Sigmoid colon (tissue), 7 donors: ENCODE results near the gene OTULINL. TPM values are rescaled to one million over a fixed set of nuclear protein-coding genes. Genes with fewer than 3 reads are reported as not detected.

Experiments
- DNase-seq: peaks from one replicate; pipeline ENCODE4 v3.0.0-alpha.2; 2019
- H3K27ac ChIP-seq, 4 donors: fragments of 200-600 bp; sonication (generic); one replicate each; pipeline ENCODE4 v1.5.1; 2016 to 2019; ENCODE audit warnings: mild to moderate bottlenecking in 1 of 4
- H3K27me3 ChIP-seq, 3 donors: fragments of 200-600 bp; sonication (generic); one replicate each; pipeline ENCODE4 v1.5.1; 2019; ENCODE audit warnings: mild to moderate bottlenecking in 1 of 3
- H3K36me3 ChIP-seq, 4 donors: fragments of 200-600 bp; sonication (generic); one replicate each; pipeline ENCODE4 v1.5.1; 2016 to 2019
- H3K4me1 ChIP-seq, 4 donors: fragments of 200-600 bp; sonication (generic); one replicate each; pipeline ENCODE4 v1.5.1; 2017 to 2019
- H3K4me3 ChIP-seq, 4 donors: fragments of 200-600 bp; sonication (generic); one replicate each; pipeline ENCODE4 v1.5.1; 2017 to 2019; ENCODE audit warnings: mild to moderate bottlenecking in 2 of 4, moderate library complexity in 1 of 4
- H3K9me3 ChIP-seq, 4 donors: fragments of 200-600 bp in 3 of 4; sonication (generic) in 3 of 4; one replicate each; pipeline versions ENCODE4 v1.5.1 to v1.6.1; 2013 to 2019
- CTCF ChIP-seq, 4 experiments: fragments of 450-650 bp in 3 of 4; fragments of 200-600 bp in 1 of 4; IDR thresholded peaks; one replicate each; pipeline ENCODE4 v1.5.1; 2016 to 2019; ENCODE audit warnings: antibody characterized with exemption in 4 of 4, mild to moderate bottlenecking in 3 of 4, moderate library complexity in 2 of 4
- EP300 ChIP-seq, 4 donors: sonication (generic); formaldehyde crosslinking; IDR thresholded peaks; one replicate each; pipeline ENCODE4 v1.6.1; 2017; ENCODE audit warnings: antibody characterized with exemption in 4 of 4
- POLR2A ChIP-seq, 2 donors: fragments of 450-650 bp; IDR thresholded peaks; one replicate each; pipeline ENCODE4 v1.6.1; 2016; ENCODE audit warnings: antibody characterized with exemption in 2 of 2, mild to moderate bottlenecking in 2 of 2, moderate library complexity in 2 of 2
- POLR2AphosphoS5 ChIP-seq, 4 donors: sonication (generic); formaldehyde crosslinking; IDR thresholded peaks; one replicate each; pipeline ENCODE4 v1.6.1; 2017; ENCODE audit warnings: antibody characterized with exemption in 4 of 4
- WGBS, 2 donors: extraction: QIAGEN DNeasy Blood & Tissue Kit; methylation state at CpG; one replicate each; pipeline ENCODE4 v1.1.7; 2013; 5-methylcytosine and 5-hydroxymethylcytosine counted together
- intact Hi-C: fragments of 100-400 bp; cut with DNase I; formaldehyde crosslinking; loops from one replicate; pipeline ENCODE4 v1.15.1; 2023
- polyA plus RNA-seq, 3 donors: library from polyadenylated mRNA; stranded (reverse); fragments of 200-250 nt; gene quantifications; one replicate each; pipeline ENCODE4 v1.2.3, GENCODE V29; 2013
- total RNA-seq, 4 donors: library from RNA; depleted of rRNA; stranded (reverse); fragments of >200 nt; gene quantifications; one replicate each; pipeline ENCODE4 v1.1.0, GENCODE V29; 2016
- donor health status: healthy with polysubstance abuse.
- donor health status: Bipolar disorder and iron deficiency.
- donor health status: healthy.

The OTULINL gene
- total and polyA plus RNA-seq, 7 donors, result 1.9 to 21.1 (median 5.7) TPM

GRCh38 chr5:14597080-14597479 is 15.5 kb downstream of the OTULINL start:
- Histone ChIP-seq H3K4me3 (no peak overlapping the region), H3K27ac (no peak overlapping the region), H3K27me3 (no peaks in the 10 kb centered on the region), H3K4me1 (no peaks in the 10 kb centered on the region), H3K36me3 (no peaks in the 10 kb centered on the region), H3K9me3 (no peaks in the 10 kb centered on the region)
- 19 to 65% methylated on average over 1 of the region's 1 CpG for WGBS, 2 donors
- TF ChIP-seq CTCF (IDR thresholded peaks at IDR 0.05), result no peak
- no peak for TF ChIP-seq EP300 (IDR thresholded peaks at IDR 0.05)
- TF ChIP-seq POLR2A (IDR thresholded peaks at IDR 0.05), result no peak
- no peak for TF ChIP-seq POLR2AphosphoS5 (IDR thresholded peaks at IDR 0.05)
- DNase-seq, result no peak
- intact Hi-C loops, result no loop called here

- intact Hi-C loops, result no loop called here
- TF ChIP-seq EP300 (IDR thresholded peaks at IDR 0.05), result no peak
- TF ChIP-seq POLR2A (IDR thresholded peaks at IDR 0.05), result no peak
- no peak for TF ChIP-seq CTCF (IDR thresholded peaks at IDR 0.05)
- no peak for TF ChIP-seq POLR2AphosphoS5 (IDR thresholded peaks at IDR 0.05)
- 52 to 70% methylated on average over 2 of the region's 2 CpGs for WGBS, 2 donors
- H3K36me3 ChIP-seq, result no peaks in the 10 kb centered on the region
- DNase-seq, result no peak
- no peak overlapping the region for H3K4me3 ChIP-seq
- no peaks in the 10 kb centered on the region for H3K27me3 ChIP-seq
- H3K27ac ChIP-seq, result no peak overlapping the region
- no peaks in the 10 kb centered on the region for H3K4me1 ChIP-seq
- H3K9me3 ChIP-seq, result no peaks in the 10 kb centered on the region
These were observed 16.6 kb downstream of the OTULINL start for GRCh38 chr5:14598225-14598624.

GRCh38 chr5:14599476-14600127 is 18.0 kb downstream of the OTULINL start:
- Histone ChIP-seq H3K27ac (no peak overlapping the region), H3K27me3 (no peaks in the 10 kb centered on the region), H3K4me3 (no peak overlapping the region), H3K4me1 (no peaks in the 10 kb centered on the region), H3K36me3 (no peaks in the 10 kb centered on the region), H3K9me3 (no peaks in the 10 kb centered on the region)
- TF ChIP-seq EP300 (IDR thresholded peaks at IDR 0.05) (no peak), CTCF (IDR thresholded peaks at IDR 0.05) (no peak), POLR2A (IDR thresholded peaks at IDR 0.05) (no peak), POLR2AphosphoS5 (IDR thresholded peaks at IDR 0.05) (no peak)
- intact Hi-C loops, result no loop called here
- DNase-seq, result no peak
- 86 to 90% methylated on average over 1 of the region's 1 CpG for WGBS, 2 donors

- WGBS, 2 donors, result 87 to 91% methylated on average over 1 of the region's 1 CpG
- no peak overlapping the region for H3K27ac ChIP-seq
- no peak for TF ChIP-seq CTCF (IDR thresholded peaks at IDR 0.05)
- TF ChIP-seq EP300 (IDR thresholded peaks at IDR 0.05), result no peak
- no peak for TF ChIP-seq POLR2A (IDR thresholded peaks at IDR 0.05)
- intact Hi-C loops, result no loop called here
- no peaks in the 10 kb centered on the region for H3K9me3 ChIP-seq
- H3K36me3 ChIP-seq, result no peaks in the 10 kb centered on the region
- no peaks in the 10 kb centered on the region for H3K4me1 ChIP-seq
- no peaks in the 10 kb centered on the region for H3K27me3 ChIP-seq
- no peak for DNase-seq
- no peak overlapping the region for H3K4me3 ChIP-seq
These were observed 19.3 kb downstream of the OTULINL start for GRCh38 chr5:14600846-14601245.

- DNase-seq, result no peak
- intact Hi-C loops, result no loop called here
- H3K36me3 ChIP-seq, result no peaks in the 10 kb centered on the region
- no peaks in the 10 kb centered on the region for H3K4me1 ChIP-seq
- TF ChIP-seq CTCF (IDR thresholded peaks at IDR 0.05) (no peak), POLR2AphosphoS5 (IDR thresholded peaks at IDR 0.05) (no peak), POLR2A (IDR thresholded peaks at IDR 0.05) (no peak), EP300 (IDR thresholded peaks at IDR 0.05) (no peak)
- no peak overlapping the region for H3K4me3 ChIP-seq
- H3K27me3 ChIP-seq, result no peaks in the 10 kb centered on the region
- H3K27ac ChIP-seq, result no peak overlapping the region
- WGBS, 2 donors, result 92 to 96% methylated on average over 1 of the region's 1 CpG
- no peaks in the 10 kb centered on the region for H3K9me3 ChIP-seq
These were observed 21.5 kb downstream of the OTULINL start for GRCh38 chr5:14603141-14603540.
